Stimulated activated CD4-positive, alpha-beta T cell treated with anti-CD3 and anti-CD28 coated beads, TNF-alpha, amount 100 ng/mL, for 4 hours (primary cell): ENCODE measurements around the gene ARHGAP26.

Experiments
- DNase-seq, 3 experiments: peaks; one replicate each; pipeline ENCODE4 v3.0.0-alpha.2; 2020; ENCODE audit warnings: low read depth in 3 of 3

ARHGAP26 gene

DNA sequence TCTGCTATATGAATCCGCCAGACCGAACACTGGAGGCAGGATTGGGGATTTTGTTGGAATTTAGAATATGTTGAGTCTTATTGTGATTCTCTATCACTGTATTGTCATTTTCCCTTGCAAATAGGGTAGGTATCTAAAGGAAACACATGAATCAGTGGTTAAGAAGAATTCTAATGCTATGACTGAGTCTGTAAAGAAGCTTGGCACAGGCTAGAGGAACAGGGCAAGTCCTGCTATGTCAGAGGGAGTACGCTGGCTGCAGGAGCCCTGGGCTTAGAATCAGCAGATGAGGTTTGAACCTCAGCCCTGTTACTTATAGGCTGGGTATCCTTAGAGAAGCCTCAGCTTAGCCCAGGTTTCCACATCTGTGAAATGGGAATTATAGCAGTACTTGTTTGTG lies 435.2 kb downstream of the ARHGAP26 start:
- no peak for DNase-seq

- DNase-seq, result no peak
Measured at GRCh38 chr5:143205883-143206195, 435.7 kb downstream of the ARHGAP26 start.

- DNase-seq, result no peak
Measured at GRCh38 chr5:143206196-143207053, 436.2 kb downstream of the ARHGAP26 start.

GRCh38 chr5:143207058-143207457 lies 436.9 kb downstream of the ARHGAP26 start:
- DNase-seq, result no peak

DNA sequence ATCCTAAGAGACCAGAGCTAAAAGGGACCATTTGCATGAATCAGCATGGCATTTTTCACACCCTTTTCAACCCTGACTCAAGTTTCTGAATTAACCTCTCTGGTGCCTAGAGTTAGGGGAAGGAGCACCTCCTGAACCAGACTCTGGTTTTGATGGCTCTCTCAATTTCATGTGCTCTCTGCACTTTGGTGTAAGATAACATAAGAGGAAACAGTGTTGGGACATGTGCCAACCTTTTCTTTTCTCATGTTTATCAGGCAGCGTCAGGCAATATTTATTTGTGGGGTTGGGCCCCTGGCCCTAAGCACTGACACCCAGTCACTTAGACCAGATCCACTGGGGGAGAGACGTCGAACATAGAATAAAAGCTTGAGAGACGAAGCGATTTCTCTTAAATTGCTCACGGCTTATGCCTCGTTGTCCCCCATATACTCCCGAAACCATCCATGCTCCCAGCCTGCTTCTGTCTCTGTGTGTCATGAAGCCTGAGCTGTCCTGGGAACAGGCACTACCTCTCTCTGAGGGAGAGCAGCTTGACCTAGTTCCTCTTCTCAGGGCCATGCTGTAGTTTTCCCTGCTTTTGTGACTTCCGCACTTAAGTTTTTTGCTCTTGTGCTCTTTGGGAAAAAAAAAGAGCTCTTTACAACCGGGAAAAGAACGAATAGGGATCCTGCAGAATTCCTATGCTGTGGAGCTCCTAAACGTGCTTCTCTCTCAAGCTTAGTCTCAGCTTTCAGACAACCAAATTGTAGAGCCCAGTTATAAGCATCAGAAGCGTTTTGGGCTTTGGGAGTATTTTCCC lies 437.6 kb downstream of the ARHGAP26 start:
- no peak for DNase-seq

- DNase-seq, result no peak
Measured at GRCh38 chr5:143208365-143208641, 438.1 kb downstream of the ARHGAP26 start.

- no peak for DNase-seq
Measured at GRCh38 chr5:143208781-143209510, 438.8 kb downstream of the ARHGAP26 start.

- no peak for DNase-seq
Measured at GRCh38 chr5:143209881-143210395, 439.8 kb downstream of the ARHGAP26 start.

- no peak for DNase-seq
Measured at GRCh38 chr5:143210576-143210975, 440.4 kb downstream of the ARHGAP26 start.

GRCh38 chr5:143212261-143212660 lies 442.1 kb downstream of the ARHGAP26 start:
- DNase-seq, result no peak

DNA sequence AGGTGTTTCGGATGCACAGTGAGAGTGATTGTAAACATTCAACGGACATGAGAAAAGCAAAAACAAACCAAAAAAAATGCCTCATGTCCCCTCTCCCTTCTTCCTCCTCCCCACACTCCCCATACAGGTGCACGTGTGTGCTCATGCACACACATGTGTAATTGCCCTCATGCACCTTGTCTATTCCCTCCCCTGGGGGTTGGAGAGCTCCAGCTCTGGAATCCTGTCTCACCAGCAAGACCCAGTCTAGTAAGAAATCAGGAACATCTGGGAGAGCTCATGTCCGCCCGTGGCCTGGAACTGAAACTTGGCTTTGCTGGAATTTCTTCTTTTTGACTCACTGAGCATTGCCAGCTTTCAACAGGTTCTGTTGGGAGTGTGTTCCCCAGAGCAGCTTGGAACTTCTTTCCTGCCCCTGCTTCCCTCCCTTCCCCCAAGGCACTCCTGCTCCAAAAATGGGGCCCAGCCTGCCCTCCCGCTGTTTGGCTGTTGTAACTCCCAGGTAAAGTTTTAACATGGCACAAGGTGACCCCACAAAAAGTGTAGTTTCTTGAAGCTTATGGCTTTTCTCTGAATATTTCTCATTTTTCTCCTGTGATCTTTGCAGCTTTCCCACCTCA lies 443.2 kb downstream of the ARHGAP26 start:
- no peak for DNase-seq

DNA sequence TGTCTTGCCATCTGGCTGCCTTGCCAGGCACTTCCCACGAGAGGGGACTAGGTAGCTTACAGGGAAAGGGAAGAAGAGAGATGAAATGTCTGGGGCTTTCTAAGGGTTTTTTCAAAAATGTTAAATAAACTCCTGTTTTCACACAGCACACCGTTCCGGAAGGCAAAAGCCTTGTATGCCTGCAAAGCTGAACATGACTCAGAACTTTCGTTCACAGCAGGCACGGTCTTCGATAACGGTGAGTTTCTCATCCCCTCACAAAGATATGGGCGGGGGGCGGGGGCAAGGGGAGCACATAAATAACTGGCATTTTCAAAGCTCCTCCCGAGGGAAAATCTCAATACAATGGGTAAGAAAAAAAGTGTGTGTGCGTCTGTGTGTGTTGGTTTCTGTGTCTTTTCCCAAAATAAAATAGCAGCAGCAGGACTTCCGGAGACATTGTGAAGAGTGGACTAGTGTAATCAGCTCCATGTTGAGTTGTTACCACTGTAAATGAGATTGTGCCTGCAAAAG lies 443.7 kb downstream of the ARHGAP26 start:
- DNase-seq, result no peak

- DNase-seq, result no peak
Measured at GRCh38 chr5:143214458-143214857, 444.3 kb downstream of the ARHGAP26 start.

DNA sequence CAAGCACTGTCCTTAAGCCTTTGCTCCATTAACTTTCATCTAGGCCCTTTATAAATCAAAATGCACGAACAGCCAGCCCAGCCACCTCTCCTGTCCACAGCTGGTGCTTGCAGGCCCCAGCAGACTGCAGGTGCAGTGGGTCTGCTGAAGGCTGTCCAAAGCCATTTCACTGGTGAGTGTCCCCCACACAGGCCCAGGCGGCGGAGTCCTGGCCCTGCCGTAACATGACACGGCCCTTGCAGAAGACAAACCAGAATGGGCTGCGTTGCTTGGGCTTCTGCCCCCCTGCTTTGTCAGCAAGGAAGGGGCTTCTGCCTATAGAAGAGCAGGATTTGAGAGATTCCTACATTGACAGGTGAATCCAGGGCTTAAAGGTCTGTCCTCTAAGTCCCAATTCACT lies 444.7 kb downstream of the ARHGAP26 start:
- no peak for DNase-seq

GRCh38 chr5:143215690-143216089 lies 445.5 kb downstream of the ARHGAP26 start:
- no peak for DNase-seq

DNA sequence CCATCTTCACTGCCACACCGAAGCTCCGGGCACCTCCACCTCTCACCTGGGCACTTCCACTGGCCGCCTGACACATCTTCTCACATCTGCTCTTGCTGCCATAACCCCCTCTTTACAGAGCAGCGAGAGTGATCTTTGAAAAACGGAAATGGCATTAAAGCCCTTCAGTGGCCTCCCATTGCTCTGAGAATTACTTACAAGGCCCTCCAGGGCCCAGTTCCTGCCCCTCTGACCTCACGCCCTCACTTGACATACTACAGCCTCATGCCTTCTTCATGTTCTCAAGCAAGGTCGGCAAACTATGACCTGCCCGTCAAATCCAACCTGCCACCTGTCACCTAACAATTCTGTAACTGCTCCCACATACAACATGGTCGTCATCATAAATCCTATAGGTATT lies 446.0 kb downstream of the ARHGAP26 start:
- DNase-seq, result no peak

- no peak for DNase-seq
Measured at GRCh38 chr5:143217065-143217803, 447.1 kb downstream of the ARHGAP26 start.

DNA sequence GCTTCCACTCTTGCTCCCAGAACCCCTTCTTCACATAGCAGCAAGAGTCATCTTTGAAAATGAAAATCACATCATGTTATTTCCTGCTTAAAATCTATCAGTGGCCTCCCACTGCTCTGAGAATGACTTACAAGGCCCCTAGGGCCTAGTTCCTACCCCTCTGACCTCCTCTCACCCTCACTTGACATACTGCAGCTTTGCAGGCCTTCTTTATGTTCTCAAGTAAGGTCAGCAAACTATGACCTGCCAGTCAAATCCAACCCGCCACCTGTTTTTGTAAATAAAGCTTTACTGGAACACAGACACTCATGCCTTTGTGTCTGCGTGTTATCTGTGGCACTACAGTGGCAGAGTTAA lies 447.6 kb downstream of the ARHGAP26 start:
- DNase-seq, result no peak

GRCh38 chr5:143218517-143219170 lies 448.5 kb downstream of the ARHGAP26 start:
- no peak for DNase-seq

DNA sequence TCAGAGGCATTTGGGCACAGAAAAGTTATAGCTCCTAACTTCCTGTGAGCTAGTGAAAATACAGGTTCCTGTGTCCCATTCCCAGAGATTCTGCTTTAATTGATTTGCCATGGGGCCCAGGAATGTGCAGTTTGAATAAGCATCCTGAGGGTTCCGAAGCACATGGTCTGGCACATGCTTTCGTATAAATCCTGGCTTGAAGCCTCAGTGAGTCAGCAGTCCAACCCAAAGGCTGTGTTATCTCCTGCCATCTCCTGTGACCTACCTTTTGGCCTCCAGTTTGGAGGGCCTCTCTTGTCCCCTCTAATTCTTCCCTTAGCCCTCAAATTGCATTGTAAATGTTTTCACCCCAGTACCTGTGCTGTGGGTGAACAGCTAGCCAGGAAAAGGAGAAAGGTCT lies 449.5 kb downstream of the ARHGAP26 start:
- DNase-seq, result no peak
